ENCODE data around the gene LRRC4C.

DNA sequence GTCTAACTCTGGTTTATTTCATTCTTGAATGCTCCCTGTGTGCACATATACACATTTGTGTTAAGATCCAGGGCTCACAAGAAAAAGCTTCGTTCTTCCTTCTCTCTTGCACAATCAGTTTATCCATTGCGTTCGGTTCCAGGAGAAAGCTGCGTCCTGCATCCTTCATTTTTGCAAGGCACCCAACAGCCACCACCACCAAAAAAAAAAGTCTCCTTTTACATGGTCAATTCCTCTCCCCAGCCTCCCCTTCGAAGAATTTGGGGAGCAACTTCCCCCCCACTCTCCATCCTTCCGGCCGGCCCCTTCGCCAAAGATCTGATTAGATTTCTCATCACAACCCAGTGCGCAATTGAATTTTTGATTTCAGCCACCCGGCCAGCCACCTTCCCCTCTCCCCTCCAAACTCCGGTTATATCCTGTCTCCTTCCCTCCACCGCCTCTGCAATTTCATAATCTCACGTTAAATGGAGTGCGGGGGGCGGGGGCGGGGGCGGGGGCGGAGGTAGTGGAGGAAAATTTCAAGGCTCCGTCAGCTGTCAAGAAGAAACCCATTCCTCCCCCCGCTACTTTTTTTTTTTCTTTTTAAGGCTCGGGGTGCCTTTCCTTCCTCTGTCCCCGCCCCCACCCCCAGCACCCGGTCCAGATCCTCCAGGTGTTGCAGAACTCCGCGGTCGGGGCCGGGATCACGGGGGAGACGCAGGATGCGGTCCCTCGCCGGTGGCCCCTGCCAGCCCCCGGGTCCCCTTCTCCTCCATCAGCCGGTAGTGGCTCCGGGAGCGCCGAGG lies 1166.5 kb downstream of the LRRC4C start:
- TF ChIP-seq EP300 (IDR thresholded peaks at IDR 0.05) (no peak), POLR2AphosphoS5 (IDR thresholded peaks at IDR 0.05) (no peak), POLR2A (IDR thresholded peaks at IDR 0.05) (no peak)
- TF ChIP-seq, protein P1, sequence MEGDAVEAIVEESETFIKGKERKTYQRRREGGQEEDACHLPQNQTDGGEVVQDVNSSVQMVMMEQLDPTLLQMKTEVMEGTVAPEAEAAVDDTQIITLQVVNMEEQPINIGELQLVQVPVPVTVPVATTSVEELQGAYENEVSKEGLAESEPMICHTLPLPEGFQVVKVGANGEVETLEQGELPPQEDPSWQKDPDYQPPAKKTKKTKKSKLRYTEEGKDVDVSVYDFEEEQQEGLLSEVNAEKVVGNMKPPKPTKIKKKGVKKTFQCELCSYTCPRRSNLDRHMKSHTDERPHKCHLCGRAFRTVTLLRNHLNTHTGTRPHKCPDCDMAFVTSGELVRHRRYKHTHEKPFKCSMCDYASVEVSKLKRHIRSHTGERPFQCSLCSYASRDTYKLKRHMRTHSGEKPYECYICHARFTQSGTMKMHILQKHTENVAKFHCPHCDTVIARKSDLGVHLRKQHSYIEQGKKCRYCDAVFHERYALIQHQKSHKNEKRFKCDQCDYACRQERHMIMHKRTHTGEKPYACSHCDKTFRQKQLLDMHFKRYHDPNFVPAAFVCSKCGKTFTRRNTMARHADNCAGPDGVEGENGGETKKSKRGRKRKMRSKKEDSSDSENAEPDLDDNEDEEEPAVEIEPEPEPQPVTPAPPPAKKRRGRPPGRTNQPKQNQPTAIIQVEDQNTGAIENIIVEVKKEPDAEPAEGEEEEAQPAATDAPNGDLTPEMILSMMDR (IDR thresholded peaks at IDR 0.05) = no peak
